Choroid plexus epithelial cell (primary cell): ENCODE data around the gene BSG.

ENCODE experiments used
- DNase-seq: peaks from one replicate; pipeline ENCODE4 v3.0.0-alpha.2; 2010; ENCODE audit warnings: low read depth
- H3K4me3 ChIP-seq: 2 replicates; pipeline ENCODE4 v1.5.1; 2011; ENCODE audit warnings: low read depth, mild to moderate bottlenecking, control low read depth, low read length, moderate library complexity
- TF ChIP-seq, protein P1 (sequence below): conservative IDR thresholded peaks from 2 replicates; pipeline ENCODE4 v1.5.1; 2011; ENCODE audit warnings: low read depth, mild to moderate bottlenecking, control low read depth, inconsistent platforms, low read length, moderate library complexity

BSG gene

GRCh38 chr19:541699-542098 is 30.7 kb upstream of the BSG start:
- DNase-seq = no peak
- TF ChIP-seq, protein P1, sequence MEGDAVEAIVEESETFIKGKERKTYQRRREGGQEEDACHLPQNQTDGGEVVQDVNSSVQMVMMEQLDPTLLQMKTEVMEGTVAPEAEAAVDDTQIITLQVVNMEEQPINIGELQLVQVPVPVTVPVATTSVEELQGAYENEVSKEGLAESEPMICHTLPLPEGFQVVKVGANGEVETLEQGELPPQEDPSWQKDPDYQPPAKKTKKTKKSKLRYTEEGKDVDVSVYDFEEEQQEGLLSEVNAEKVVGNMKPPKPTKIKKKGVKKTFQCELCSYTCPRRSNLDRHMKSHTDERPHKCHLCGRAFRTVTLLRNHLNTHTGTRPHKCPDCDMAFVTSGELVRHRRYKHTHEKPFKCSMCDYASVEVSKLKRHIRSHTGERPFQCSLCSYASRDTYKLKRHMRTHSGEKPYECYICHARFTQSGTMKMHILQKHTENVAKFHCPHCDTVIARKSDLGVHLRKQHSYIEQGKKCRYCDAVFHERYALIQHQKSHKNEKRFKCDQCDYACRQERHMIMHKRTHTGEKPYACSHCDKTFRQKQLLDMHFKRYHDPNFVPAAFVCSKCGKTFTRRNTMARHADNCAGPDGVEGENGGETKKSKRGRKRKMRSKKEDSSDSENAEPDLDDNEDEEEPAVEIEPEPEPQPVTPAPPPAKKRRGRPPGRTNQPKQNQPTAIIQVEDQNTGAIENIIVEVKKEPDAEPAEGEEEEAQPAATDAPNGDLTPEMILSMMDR = no peak
- no peak overlapping the region for H3K4me3 ChIP-seq

- no peak for DNase-seq
- H3K4me3 ChIP-seq = no peak overlapping the region
- TF ChIP-seq, protein P1 = no peak
Observed at GRCh38 chr19:542173-542866, 30.1 kb upstream of the BSG start.

DNA sequence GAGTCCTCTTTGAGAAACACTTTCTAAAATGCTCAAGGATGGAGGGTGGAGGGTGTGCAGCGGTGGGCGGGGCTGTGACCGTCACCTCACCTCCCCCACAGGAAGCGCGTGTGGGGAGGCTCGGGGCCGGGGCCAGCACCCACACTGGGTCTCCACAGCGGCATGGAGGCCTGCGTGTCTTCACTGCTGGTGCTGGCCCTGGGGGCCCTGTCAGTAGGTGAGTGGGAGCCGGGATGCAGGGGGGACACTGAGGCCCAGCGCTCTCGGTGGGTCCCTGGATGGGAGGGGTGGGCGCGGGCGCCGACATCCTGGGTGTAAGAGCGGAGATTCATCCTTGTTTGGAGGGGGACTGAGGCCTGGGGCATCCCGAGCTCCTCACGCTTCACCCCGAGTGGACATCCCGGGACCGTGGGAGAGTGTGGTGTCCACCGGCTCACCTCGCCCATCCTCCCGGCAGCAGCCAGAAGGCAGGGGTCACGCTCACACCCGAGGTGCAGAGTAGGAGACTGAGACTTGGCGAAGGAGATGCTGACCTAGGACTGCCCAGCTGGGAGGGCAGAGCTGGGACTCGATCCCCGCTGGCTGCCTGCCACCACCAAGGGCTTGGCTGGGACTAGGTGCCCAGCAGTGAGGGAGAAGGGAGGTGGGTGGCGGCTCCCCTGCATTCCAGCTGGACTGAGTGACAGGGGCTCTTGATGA is 28.3 kb upstream of the BSG start, which contains the start of gene GZMM:
Gene GZMM (plus strand): TSS at position 144 of the 699 bp plus-strand sequence. CDS start 19 bp downstream, at position 163.
- TF ChIP-seq, protein P1 = no peak
- DNase-seq = no peak
- no peak within 1 kb of the TSS for H3K4me3 ChIP-seq

DNA sequence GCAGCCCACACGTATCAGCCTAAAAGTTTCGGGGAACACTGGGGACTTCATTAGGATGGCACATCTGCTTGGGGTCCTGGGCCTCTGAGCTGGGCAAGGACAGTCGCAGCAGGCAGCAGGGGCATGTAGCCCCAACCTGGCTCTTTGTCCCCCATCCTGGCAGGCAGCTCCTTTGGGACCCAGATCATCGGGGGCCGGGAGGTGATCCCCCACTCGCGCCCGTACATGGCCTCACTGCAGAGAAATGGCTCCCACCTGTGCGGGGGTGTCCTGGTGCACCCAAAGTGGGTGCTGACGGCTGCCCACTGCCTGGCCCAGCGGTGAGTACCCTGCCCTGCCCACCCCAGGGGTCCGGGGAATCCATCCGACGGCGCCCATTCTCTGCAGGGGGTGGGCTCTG is 25.3 kb upstream of the BSG start:
- no peak for DNase-seq

GRCh38 chr19:547836-548720 is 24.3 kb upstream of the BSG start:
- DNase-seq = no peak
- TF ChIP-seq, protein P1 = no peak

More for the DNA sequence above, 25.3 kb upstream of the BSG start:
- TF ChIP-seq, protein P1 = no peak
- no peak overlapping the region for H3K4me3 ChIP-seq

GRCh38 chr19:548886-549830 is 23.2 kb upstream of the BSG start:
- H3K4me3 ChIP-seq = no peak overlapping the region
- TF ChIP-seq, protein P1 = no peak
- DNase-seq = no peak

More at GRCh38 chr19:547836-548720, 24.3 kb upstream of the BSG start:
- no peak overlapping the region for H3K4me3 ChIP-seq
